NK-92 (cell line): ENCODE measurements around the gene CDK2AP2.
A peak's percentile ranks its signal among the peaks of the same experiment; 100 is the strongest.
"Not testable (repeated sequence)": the region's sequence is repeated elsewhere in the genome, so short reads cannot be mapped to it uniquely, and the experiment has no call there.

Experiments used
- DNase-seq: peaks from one replicate; lab custom pipeline; 2025; ENCODE audit not compliant: unreplicated experiment; lab: John Stamatoyannopoulos, UW

CDK2AP2 gene, protein sequence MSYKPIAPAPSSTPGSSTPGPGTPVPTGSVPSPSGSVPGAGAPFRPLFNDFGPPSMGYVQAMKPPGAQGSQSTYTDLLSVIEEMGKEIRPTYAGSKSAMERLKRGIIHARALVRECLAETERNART

GRCh38 chr11:67507864-67508485 lies at the start of gene CDK2AP2:
CDK2AP2 (minus strand) TSS chr11:67508162; CDS start chr11:67508082, 80 bp downstream.
- peak; percentile 86 for DNase-seq

DNA sequence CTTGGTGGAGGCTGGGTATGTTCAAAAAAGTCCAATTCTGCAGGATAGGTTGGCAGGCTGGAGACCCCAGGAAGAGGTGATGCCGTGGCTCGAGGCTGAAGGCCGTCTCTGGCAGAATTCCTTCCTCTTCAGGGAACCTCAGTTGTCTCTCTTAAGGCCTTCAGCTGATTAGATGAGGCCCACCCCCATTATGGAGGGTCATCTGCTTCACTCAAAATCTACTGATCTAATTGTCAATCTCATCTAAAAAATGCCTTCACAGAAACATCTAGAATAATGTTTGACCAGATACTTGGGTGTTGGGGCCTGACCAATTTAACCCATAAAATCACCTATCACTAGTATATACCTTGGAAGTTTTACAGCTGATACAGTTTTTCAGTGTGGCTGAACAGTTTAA lies 48.3 kb upstream of the CDK2AP2 start:
- no peak for DNase-seq

DNA sequence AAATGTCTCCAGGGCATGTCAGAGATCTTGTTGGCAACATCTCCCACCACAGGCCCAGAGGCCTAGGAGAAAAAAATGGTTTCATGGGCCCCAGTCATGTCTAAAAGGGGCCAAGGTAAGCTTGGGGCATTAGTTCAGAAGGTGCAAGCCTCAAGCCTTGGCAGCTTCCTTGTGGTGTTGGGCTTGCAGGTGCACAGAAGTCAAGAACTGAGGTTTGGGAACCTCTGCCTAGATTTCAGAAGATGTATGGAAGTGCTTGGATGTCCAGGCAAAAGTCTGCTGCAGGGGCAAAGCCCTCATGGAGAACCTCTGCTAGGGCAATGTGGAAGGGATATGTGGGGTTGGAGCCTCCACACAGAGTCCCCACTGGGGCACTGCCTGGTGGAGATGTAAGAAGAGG lies 43.7 kb upstream of the CDK2AP2 start:
- DNase-seq = not testable (repeated sequence)

DNA sequence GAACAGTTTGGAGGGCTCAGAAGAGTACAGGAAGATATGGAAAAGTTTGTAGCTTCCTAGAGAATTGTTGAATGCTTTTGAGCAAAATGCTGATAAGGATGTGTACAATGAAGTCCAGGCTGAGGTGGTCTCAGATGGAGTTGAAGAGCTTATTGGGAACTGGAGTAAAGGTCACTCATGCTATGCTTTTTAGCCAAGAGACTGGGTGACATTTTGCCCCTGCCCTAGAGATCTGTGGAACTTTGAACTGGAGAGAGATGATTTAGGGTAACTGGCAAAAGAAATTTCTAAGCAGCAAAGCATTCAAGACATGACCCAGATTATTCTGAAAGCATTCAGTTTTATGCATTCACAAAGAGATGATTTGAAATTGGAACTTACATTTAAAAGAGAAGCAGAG lies 43.2 kb upstream of the CDK2AP2 start:
- DNase-seq = no peak

GRCh38 chr11:67548555-67549110 lies 40.7 kb upstream of the CDK2AP2 start:
- no peak for DNase-seq

GRCh38 chr11:67548112-67548511 lies 40.1 kb upstream of the CDK2AP2 start:
- not testable (repeated sequence) for DNase-seq

GRCh38 chr11:67545280-67545679 lies 37.3 kb upstream of the CDK2AP2 start:
- DNase-seq = no peak

- no peak for DNase-seq
Measured at GRCh38 chr11:67544616-67545242, 36.8 kb upstream of the CDK2AP2 start.

DNA sequence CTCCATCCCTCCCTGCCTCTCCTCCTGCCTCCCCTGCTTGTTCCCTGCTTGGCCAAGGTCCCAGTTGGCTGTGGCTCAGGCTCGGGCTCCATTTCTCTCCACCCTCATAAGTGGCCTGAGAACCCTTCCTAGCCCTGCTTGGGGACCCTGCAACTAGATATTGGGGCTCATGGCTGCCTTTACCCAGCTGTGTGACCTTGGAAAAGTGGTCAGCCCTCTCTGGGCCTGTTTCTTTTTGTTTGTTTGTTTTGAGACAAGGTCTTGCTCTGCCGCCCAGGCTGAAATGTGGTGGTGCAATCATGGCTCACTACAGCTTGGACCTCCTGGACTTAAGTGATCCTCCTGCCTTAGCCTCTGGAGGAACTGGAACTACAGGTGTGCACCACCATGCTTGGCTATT lies 35.6 kb upstream of the CDK2AP2 start:
- DNase-seq = no peak

GRCh38 chr11:67542971-67543370 lies 35.0 kb upstream of the CDK2AP2 start:
- no peak for DNase-seq

GRCh38 chr11:67542169-67542568 lies 34.2 kb upstream of the CDK2AP2 start:
- no peak for DNase-seq

DNA sequence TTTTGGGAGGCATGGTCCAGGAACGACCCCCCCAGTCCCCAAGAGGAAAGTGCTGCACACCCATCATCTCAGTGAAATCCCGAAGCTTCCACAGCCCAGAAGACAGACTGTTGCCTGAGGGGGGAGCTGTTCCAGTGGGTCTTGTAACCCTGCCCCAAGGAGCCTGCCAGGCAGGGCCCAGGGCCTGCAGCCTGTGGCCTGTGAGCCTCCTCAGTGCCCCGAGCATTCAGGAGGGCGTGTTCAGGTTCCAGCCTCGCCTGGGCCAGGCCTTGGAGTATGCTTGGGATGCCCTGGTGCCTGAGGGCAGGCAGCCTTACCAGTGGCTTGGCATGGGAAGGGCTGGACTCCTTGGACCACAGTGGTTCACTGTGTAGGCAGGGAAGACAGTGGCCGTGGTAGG lies 33.2 kb upstream of the CDK2AP2 start:
- no peak for DNase-seq

GRCh38 chr11:67539550-67539949 lies 31.6 kb upstream of the CDK2AP2 start:
- DNase-seq = no peak

- no peak for DNase-seq
Measured at GRCh38 chr11:67538823-67539505, 31.0 kb upstream of the CDK2AP2 start.

DNA sequence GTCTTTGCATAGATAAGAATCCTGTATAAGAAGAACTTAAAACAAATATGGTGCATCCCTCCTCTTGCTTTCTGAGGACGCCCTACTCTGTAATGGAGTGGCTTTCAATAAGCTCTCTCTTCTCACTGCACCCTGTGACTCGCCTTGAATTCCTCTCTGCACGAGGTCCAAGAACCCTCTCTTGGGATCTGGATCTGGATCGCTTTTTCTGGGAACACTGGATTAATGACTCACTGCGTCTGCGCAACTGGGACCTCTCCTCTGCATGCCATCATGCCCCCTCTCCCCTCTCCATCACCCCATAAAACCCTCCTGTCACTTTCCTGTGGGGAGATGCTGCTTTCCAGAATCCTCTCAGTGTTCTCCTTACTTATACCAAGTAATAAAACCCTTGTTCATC lies 30.3 kb upstream of the CDK2AP2 start:
- DNase-seq = no peak

- no peak for DNase-seq
Measured at GRCh38 chr11:67535561-67535960, 27.6 kb upstream of the CDK2AP2 start.

DNA sequence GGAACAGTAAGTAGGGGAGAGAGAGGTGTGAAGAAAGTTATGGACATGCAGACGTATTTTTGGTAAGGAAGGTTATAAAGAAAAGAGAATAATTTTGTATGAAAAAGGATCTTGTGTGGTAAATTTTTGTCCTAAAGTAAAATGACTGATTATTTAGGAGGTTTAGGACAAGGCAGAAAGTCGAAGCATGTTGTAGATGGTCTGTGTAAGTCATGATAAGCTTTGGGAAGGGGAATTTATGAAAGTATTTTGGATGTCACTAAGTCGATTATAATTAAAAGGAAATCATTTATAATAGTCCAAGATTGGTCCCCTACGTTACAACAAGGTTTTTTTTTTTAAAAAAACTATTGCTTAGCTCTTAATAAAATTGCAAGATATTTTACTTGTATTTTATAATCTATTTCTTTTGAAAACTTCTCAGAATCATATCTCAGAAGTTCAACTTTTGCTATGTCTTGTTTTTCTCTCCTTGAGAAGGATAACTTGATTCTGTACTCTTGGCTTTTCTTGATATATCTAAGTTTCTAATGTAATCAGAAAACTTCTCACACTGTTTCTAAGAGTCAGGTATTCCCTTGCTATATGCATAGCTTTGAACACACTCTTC lies 26.2 kb upstream of the CDK2AP2 start:
- no peak for DNase-seq

- no peak for DNase-seq
Measured at GRCh38 chr11:67532889-67533288, 24.9 kb upstream of the CDK2AP2 start.

DNA sequence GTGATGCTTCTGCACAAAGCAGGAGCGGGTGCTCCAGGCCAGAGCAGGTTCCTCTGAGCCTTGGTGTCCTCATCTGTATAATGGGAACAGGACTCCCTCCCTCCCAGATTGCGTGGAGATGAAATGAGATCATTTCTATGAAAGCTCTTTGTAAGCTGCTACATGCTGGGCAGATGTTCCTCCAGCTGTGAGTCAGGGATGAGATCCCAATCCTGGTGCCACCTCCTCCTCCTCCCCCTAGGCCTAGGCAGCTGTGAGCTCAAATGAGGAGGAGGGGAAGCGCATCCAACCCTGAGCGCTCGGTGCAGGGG lies 22.3 kb upstream of the CDK2AP2 start:
- DNase-seq = no peak

DNA sequence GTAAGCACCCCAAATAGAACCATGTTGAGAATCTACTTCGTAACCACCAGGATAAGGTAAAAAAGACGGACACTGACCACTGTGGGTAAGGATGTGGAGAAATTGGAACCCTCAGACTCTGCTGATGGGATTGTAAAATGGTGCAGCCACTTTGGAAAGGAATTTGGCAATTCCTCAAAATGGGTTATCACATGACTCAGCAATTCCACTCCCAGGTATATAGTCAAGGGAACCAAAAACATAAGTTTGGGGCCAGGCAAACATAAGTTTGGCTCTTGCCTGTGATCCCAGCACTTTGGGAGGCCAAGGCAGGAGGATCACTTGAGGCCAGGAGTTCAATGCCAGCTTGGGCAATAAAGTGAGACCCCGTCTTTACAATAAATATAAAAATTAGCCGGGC lies 20.4 kb upstream of the CDK2AP2 start:
- DNase-seq = no peak

GRCh38 chr11:67525275-67525976 lies 17.5 kb upstream of the CDK2AP2 start:
- DNase-seq = no peak
